ENCODE results near the gene CDKN2D.
A peak's percentile ranks its signal among the peaks of the same experiment; 100 is the strongest.

The CDKN2D gene

GRCh38 chr19:10568826-10569651 lies at the start of gene CDKN2D:
CDKN2D (minus strand) TSS chr19:10568979; CDS start chr19:10568653, 326 bp downstream.
- Histone ChIP-seq H4K20me1 (ENCODE audit: low read depth, low read length) (no peaks in the 10 kb centered on the region), H3K27ac (ENCODE audit: low read depth, low read length) (peak within 1 kb of the TSS; percentile 93), H3K9ac (ENCODE audit: low read length) (peak within 1 kb of the TSS; percentile 88), H3K4me3 (ENCODE audit: insufficient read depth, low read length, poor library complexity, severe bottlenecking) (peak within 1 kb of the TSS; percentile 70), H2AFZ (ENCODE audit: low read depth, low read length, severe bottlenecking) (peak within 1 kb of the TSS; percentile 20), H3K36me3 (ENCODE audit: low read length) (no peaks in the 10 kb centered on the region), H3K4me2 (ENCODE audit: low read depth, low read length, poor library complexity, severe bottlenecking) (peak within 1 kb of the TSS; percentile 82), H3F3A (ENCODE audit: insufficient read depth) (peaks cover 19% of the 10 kb centered on the region), H3K79me2 (ENCODE audit: insufficient read depth, low read length) (peaks cover 14% of the 10 kb centered on the region), H3K9me3 (ENCODE audit: insufficient read depth, low read length) (no peaks in the 10 kb centered on the region), H3K27me3 (ENCODE audit: low read length) (no peaks in the 10 kb centered on the region), H3K9me2 (replicated peaks; ENCODE audit: insufficient read depth, low read length) (no peaks in the 10 kb centered on the region)
- no peak for TF ChIP-seq EZH2phosphoT487 (conservative IDR thresholded peaks at IDR 0.05; ENCODE audit: low read length)
- TF ChIP-seq, protein P1, sequence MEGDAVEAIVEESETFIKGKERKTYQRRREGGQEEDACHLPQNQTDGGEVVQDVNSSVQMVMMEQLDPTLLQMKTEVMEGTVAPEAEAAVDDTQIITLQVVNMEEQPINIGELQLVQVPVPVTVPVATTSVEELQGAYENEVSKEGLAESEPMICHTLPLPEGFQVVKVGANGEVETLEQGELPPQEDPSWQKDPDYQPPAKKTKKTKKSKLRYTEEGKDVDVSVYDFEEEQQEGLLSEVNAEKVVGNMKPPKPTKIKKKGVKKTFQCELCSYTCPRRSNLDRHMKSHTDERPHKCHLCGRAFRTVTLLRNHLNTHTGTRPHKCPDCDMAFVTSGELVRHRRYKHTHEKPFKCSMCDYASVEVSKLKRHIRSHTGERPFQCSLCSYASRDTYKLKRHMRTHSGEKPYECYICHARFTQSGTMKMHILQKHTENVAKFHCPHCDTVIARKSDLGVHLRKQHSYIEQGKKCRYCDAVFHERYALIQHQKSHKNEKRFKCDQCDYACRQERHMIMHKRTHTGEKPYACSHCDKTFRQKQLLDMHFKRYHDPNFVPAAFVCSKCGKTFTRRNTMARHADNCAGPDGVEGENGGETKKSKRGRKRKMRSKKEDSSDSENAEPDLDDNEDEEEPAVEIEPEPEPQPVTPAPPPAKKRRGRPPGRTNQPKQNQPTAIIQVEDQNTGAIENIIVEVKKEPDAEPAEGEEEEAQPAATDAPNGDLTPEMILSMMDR (IDR thresholded peaks at IDR 0.05; ENCODE audit: insufficient read depth, low read length, poor library complexity, severe bottlenecking), result no peak

GRCh38 chr19:10617409-10618121 lies 48.8 kb upstream of the CDKN2D start:
- no peaks in the 10 kb centered on the region for H3F3A ChIP-seq (ENCODE audit: insufficient read depth)
- TF ChIP-seq, protein P1 (IDR thresholded peaks at IDR 0.05; ENCODE audit: insufficient read depth, low read length, poor library complexity, severe bottlenecking), result no peak
- TF ChIP-seq EZH2phosphoT487 (conservative IDR thresholded peaks at IDR 0.05; ENCODE audit: low read length), result no peak
- H4K20me1 ChIP-seq (ENCODE audit: low read depth, low read length), result no peaks in the 10 kb centered on the region
- no peak overlapping the region for H3K27ac ChIP-seq (ENCODE audit: low read depth, low read length)
- H3K9ac ChIP-seq (ENCODE audit: low read length), result no peak overlapping the region
- no peaks in the 10 kb centered on the region for H3K36me3 ChIP-seq (ENCODE audit: low read length)
- H3K9me2 ChIP-seq (replicated peaks; ENCODE audit: insufficient read depth, low read length), result no peaks in the 10 kb centered on the region
- H3K9me3 ChIP-seq (ENCODE audit: insufficient read depth, low read length), result no peaks in the 10 kb centered on the region
- no peak overlapping the region for H3K4me3 ChIP-seq (ENCODE audit: insufficient read depth, low read length, poor library complexity, severe bottlenecking)
- H3K79me2 ChIP-seq (ENCODE audit: insufficient read depth, low read length), result peaks cover 3% of the 10 kb centered on the region; the same call in 1 of the 2 replicates
- H3K27me3 ChIP-seq (ENCODE audit: low read length), result no peaks in the 10 kb centered on the region
- H3K4me2 ChIP-seq (ENCODE audit: low read depth, low read length, poor library complexity, severe bottlenecking), result no peak overlapping the region
- no peak overlapping the region for H2AFZ ChIP-seq (ENCODE audit: low read depth, low read length, severe bottlenecking)

DNA sequence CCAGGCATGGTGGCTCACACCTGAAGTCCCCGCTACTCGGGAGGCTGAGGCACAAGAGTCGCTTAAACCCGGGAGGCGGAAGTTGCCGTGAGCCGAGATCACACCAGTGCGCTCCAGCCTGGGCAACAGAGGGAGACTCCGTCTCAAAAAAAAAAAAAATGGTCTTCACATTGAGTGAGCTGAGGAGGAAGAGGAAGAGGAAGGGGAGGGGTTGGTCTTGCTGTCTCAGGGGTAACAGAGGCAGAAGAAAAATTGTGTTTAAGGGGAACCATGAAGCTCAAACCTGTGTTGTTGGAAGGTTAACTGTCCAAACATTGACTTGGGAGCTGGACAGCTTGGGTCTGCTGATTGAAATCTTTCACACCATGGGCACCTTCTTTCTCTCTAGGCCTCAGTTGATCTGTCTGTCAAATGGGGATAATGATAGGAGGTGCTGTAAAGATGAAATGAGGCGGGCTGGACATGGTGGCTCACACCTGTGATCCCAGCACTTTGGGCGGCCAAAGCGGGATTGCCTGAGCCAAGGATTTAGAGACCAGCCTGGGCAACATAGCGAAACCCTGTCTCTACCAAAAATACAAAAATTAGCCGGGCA lies 46.7 kb upstream of the CDKN2D start:
- Histone ChIP-seq H3K36me3 (ENCODE audit: low read length) (no peaks in the 10 kb centered on the region), H2AFZ (ENCODE audit: low read depth, low read length, severe bottlenecking) (no peak overlapping the region), H3F3A (ENCODE audit: insufficient read depth) (no peaks in the 10 kb centered on the region), H3K27ac (ENCODE audit: low read depth, low read length) (no peak overlapping the region), H3K4me2 (ENCODE audit: low read depth, low read length, poor library complexity, severe bottlenecking) (no peak overlapping the region), H4K20me1 (ENCODE audit: low read depth, low read length) (no peaks in the 10 kb centered on the region), H3K27me3 (ENCODE audit: low read length) (no peaks in the 10 kb centered on the region), H3K9me2 (replicated peaks; ENCODE audit: insufficient read depth, low read length) (no peaks in the 10 kb centered on the region), H3K4me3 (ENCODE audit: insufficient read depth, low read length, poor library complexity, severe bottlenecking) (no peak overlapping the region), H3K9ac (ENCODE audit: low read length) (no peak overlapping the region), H3K79me2 (ENCODE audit: insufficient read depth, low read length) (peaks cover 6% of the 10 kb centered on the region), H3K9me3 (ENCODE audit: insufficient read depth, low read length) (no peaks in the 10 kb centered on the region)
- no peak for TF ChIP-seq EZH2phosphoT487 (conservative IDR thresholded peaks at IDR 0.05; ENCODE audit: low read length)
